HepG2 (cell line): Measurements from ENCODE around the gene ZSCAN21. TPM values are rescaled to one million over a fixed set of nuclear protein-coding genes. Genes with fewer than 3 reads are reported as not detected.

ENCODE experiments used
- BRD4 ChIP-seq: sonication (generic); formaldehyde crosslinking; IDR thresholded peaks from 2 replicates; pipeline ENCODE4 v1.4.0; 2020; ENCODE audit warnings: missing genetic modification reagents
- EHMT2 ChIP-seq: fragments of 200-600 bp; sonication (generic); IDR thresholded peaks from 2 replicates; pipeline ENCODE4 v1.7.0; 2017; ENCODE audit warnings: antibody characterized with exemption, low read depth, low read length, borderline replicate concordance
- KMT2B ChIP-seq: IDR thresholded peaks from 2 replicates; pipeline ENCODE4 v1.6.1; 2016; ENCODE audit warnings: missing genetic modification reagents, missing compliant biosample characterization
- NFYB ChIP-seq: sonication (generic); formaldehyde crosslinking; IDR thresholded peaks from 2 replicates; pipeline ENCODE4 v1.4.0; 2020; ENCODE audit warnings: missing genetic modification reagents
- REPIN1 ChIP-seq: sonication (generic); formaldehyde crosslinking; IDR thresholded peaks from 2 replicates; pipeline ENCODE4 v1.8.0; 2022; ENCODE audit warnings: missing genetic modification reagents, low read depth, mild to moderate bottlenecking, borderline replicate concordance
- YY1 ChIP-seq: IDR thresholded peaks from 2 replicates; pipeline ENCODE4 v1.6.1; 2011; ENCODE audit warnings: low read length, low read depth, moderate library complexity, mild to moderate bottlenecking; ENCODE audit not compliant: insufficient read depth, insufficient replicate concordance
- ZFP90 ChIP-seq: sonication (generic); formaldehyde crosslinking; IDR thresholded peaks from 2 replicates; pipeline ENCODE4 v1.8.0; 2022; ENCODE audit warnings: missing genetic modification reagents, mild to moderate bottlenecking, inconsistent platforms, borderline replicate concordance
- ZMYM2 ChIP-seq: sonication (generic); formaldehyde crosslinking; IDR thresholded peaks from 2 replicates; pipeline ENCODE4 v1.8.0; 2022; ENCODE audit warnings: mild to moderate bottlenecking, missing genetic modification reagents
- ZNF124 ChIP-seq: sonication (generic); formaldehyde crosslinking; IDR thresholded peaks from 2 replicates; pipeline ENCODE4 v1.4.0; 2020; ENCODE audit warnings: missing genetic modification reagents
- ZNF205 ChIP-seq: IDR thresholded peaks from 2 replicates; pipeline ENCODE4 v1.6.1; 2018; ENCODE audit warnings: missing biosample characterization, missing genetic modification reagents
- ZNF496 ChIP-seq: sonication (generic); formaldehyde crosslinking; IDR thresholded peaks from 2 replicates; pipeline ENCODE4 v1.8.1; 2023; ENCODE audit warnings: mild to moderate bottlenecking, moderate library complexity, missing genetic modification reagents; ENCODE audit not compliant: insufficient replicate concordance
- ZNF607 ChIP-seq: sonication (generic); formaldehyde crosslinking; IDR thresholded peaks from 2 replicates; pipeline ENCODE4 v1.5.1; 2020; ENCODE audit warnings: missing genetic modification reagents, mild to moderate bottlenecking, borderline replicate concordance
- ZNF761 ChIP-seq: sonication (generic); formaldehyde crosslinking; conservative IDR thresholded peaks from 2 replicates; pipeline ENCODE4 v1.4.0; 2020; ENCODE audit warnings: mild to moderate bottlenecking, missing genetic modification reagents
- ZNF776 ChIP-seq: sonication (generic); formaldehyde crosslinking; IDR thresholded peaks from 2 replicates; pipeline ENCODE4 v1.4.0; 2020; ENCODE audit warnings: mild to moderate bottlenecking, missing genetic modification reagents
- ZSCAN22 ChIP-seq: sonication (generic); formaldehyde crosslinking; IDR thresholded peaks from 2 replicates; pipeline ENCODE4 v1.4.0; 2020; ENCODE audit warnings: mild to moderate bottlenecking, missing genetic modification reagents
- polyA plus RNA-seq, 8 experiments: library from polyadenylated mRNA; depleted of rRNA in 3 of 8; stranded (reverse) in 7 of 8; unstranded in 1 of 8; fragments of >200 nt; fragmentation: Illumina TruSeq in 4 of 8; extraction: Trizol in 4 of 8; gene quantifications; 2 replicates each; pipeline versions ENCODE4 v1.2.1 to v1.2.3, GENCODE V29; 2011 to 2016; ENCODE audit warnings: low read depth in 4 of 8, missing spikeins in 1 of 8, mixed read lengths in 1 of 8; ENCODE audit not compliant: insufficient read depth in 1 of 8
- total RNA-seq, 5 experiments: library from RNA; depleted of rRNA; stranded (reverse); fragments of >200 nt; fragmentation: Illumina TruSeq; extraction: Trizol; gene quantifications; 2 replicates each; pipeline ENCODE4 v1.2.3, GENCODE V29; 2016; ENCODE audit warnings: low read depth in 1 of 5
- TF ChIP-seq, protein P1 (sequence below): sonication (generic); formaldehyde crosslinking; IDR thresholded peaks from 2 replicates; pipeline ENCODE4 v1.4.0; 2020; ENCODE audit warnings: mild to moderate bottlenecking, missing genetic modification reagents
- TF ChIP-seq, protein P2 (sequence below): sonication (generic); formaldehyde crosslinking; IDR thresholded peaks from 2 replicates; pipeline ENCODE4 v1.4.0; 2020; ENCODE audit warnings: missing genetic modification reagents, mild to moderate bottlenecking, borderline replicate concordance
- TF ChIP-seq, protein P3 (sequence below): IDR thresholded peaks from 2 replicates; pipeline ENCODE4 v1.6.1; 2016; ENCODE audit warnings: control low read depth
- TF ChIP-seq, protein P4 (sequence below): sonication (generic); formaldehyde crosslinking; IDR thresholded peaks from 2 replicates; pipeline ENCODE4 v1.4.0; 2020; ENCODE audit warnings: missing genetic modification reagents

Gene ZSCAN21
- total and polyA plus RNA-seq, 2 of the 13 experiments (the other 11 are each of a cell fraction or from before 2014, with no cell fraction given) = 7.0 to 10.0 TPM

- TF ChIP-seq, protein P1, sequence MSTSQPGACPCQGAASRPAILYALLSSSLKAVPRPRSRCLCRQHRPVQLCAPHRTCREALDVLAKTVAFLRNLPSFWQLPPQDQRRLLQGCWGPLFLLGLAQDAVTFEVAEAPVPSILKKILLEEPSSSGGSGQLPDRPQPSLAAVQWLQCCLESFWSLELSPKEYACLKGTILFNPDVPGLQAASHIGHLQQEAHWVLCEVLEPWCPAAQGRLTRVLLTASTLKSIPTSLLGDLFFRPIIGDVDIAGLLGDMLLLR (CRISPR knock-in tag) = no peak
- no peak for TF ChIP-seq ZNF776
- 0 out of 2 replicates have a peak, but pooled peaks have one; percentile 15 for TF ChIP-seq NFYB
- TF ChIP-seq, protein P2, sequence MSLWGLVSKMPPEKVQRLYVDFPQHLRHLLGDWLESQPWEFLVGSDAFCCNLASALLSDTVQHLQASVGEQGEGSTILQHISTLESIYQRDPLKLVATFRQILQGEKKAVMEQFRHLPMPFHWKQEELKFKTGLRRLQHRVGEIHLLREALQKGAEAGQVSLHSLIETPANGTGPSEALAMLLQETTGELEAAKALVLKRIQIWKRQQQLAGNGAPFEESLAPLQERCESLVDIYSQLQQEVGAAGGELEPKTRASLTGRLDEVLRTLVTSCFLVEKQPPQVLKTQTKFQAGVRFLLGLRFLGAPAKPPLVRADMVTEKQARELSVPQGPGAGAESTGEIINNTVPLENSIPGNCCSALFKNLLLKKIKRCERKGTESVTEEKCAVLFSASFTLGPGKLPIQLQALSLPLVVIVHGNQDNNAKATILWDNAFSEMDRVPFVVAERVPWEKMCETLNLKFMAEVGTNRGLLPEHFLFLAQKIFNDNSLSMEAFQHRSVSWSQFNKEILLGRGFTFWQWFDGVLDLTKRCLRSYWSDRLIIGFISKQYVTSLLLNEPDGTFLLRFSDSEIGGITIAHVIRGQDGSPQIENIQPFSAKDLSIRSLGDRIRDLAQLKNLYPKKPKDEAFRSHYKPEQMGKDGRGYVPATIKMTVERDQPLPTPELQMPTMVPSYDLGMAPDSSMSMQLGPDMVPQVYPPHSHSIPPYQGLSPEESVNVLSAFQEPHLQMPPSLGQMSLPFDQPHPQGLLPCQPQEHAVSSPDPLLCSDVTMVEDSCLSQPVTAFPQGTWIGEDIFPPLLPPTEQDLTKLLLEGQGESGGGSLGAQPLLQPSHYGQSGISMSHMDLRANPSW (CRISPR knock-in tag) = 0 out of 2 replicates have a peak, but pooled peaks have one; percentile 53
- no peak for TF ChIP-seq ZNF761
- TF ChIP-seq KMT2B (CRISPR knock-in tag) = peak; percentile 89
- TF ChIP-seq, protein P3, sequence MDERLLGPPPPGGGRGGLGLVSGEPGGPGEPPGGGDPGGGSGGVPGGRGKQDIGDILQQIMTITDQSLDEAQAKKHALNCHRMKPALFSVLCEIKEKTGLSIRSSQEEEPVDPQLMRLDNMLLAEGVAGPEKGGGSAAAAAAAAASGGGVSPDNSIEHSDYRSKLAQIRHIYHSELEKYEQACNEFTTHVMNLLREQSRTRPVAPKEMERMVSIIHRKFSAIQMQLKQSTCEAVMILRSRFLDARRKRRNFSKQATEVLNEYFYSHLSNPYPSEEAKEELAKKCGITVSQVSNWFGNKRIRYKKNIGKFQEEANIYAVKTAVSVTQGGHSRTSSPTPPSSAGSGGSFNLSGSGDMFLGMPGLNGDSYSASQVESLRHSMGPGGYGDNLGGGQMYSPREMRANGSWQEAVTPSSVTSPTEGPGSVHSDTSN (CRISPR knock-in tag) = 0 out of 2 replicates have a peak, but pooled peaks have one; percentile 11
- TF ChIP-seq YY1 = peak; percentile 8
- TF ChIP-seq ZNF124 = no peak
- TF ChIP-seq ZFP90 (CRISPR knock-in tag) = 0 out of 2 replicates have a peak, but pooled peaks have one; percentile 28
- no peak for TF ChIP-seq EHMT2
- no peak; the same call in 1 of the 2 replicates for TF ChIP-seq ZNF205 (CRISPR knock-in tag)
- TF ChIP-seq ZSCAN22 (CRISPR knock-in tag) = no peak
- 0 out of 2 replicates have a peak, but pooled peaks have one; percentile 73 for TF ChIP-seq BRD4 (CRISPR knock-in tag)
- TF ChIP-seq REPIN1 (CRISPR knock-in tag) = peak; percentile 78; the same call in 1 of the 2 replicates
- TF ChIP-seq ZNF496 (CRISPR knock-in tag) = no peak
- TF ChIP-seq ZMYM2 (CRISPR knock-in tag) = no peak
- TF ChIP-seq, protein P4, sequence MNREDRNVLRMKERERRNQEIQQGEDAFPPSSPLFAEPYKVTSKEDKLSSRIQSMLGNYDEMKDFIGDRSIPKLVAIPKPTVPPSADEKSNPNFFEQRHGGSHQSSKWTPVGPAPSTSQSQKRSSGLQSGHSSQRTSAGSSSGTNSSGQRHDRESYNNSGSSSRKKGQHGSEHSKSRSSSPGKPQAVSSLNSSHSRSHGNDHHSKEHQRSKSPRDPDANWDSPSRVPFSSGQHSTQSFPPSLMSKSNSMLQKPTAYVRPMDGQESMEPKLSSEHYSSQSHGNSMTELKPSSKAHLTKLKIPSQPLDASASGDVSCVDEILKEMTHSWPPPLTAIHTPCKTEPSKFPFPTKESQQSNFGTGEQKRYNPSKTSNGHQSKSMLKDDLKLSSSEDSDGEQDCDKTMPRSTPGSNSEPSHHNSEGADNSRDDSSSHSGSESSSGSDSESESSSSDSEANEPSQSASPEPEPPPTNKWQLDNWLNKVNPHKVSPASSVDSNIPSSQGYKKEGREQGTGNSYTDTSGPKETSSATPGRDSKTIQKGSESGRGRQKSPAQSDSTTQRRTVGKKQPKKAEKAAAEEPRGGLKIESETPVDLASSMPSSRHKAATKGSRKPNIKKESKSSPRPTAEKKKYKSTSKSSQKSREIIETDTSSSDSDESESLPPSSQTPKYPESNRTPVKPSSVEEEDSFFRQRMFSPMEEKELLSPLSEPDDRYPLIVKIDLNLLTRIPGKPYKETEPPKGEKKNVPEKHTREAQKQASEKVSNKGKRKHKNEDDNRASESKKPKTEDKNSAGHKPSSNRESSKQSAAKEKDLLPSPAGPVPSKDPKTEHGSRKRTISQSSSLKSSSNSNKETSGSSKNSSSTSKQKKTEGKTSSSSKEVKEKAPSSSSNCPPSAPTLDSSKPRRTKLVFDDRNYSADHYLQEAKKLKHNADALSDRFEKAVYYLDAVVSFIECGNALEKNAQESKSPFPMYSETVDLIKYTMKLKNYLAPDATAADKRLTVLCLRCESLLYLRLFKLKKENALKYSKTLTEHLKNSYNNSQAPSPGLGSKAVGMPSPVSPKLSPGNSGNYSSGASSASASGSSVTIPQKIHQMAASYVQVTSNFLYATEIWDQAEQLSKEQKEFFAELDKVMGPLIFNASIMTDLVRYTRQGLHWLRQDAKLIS = no peak; the same call in 1 of the 2 replicates
- TF ChIP-seq ZNF607 (CRISPR knock-in tag) = peak; percentile 72; the same call in 1 of the 2 replicates
Measured at GRCh38 chr7:100015232-100016214, 34.1 kb upstream of the ZSCAN21 start, which contains the start of gene ZKSCAN1 (continued).
